ENCODE measurements around the gene PTPRG.

- no peak for TF ChIP-seq MAX (IDR thresholded peaks at IDR 0.05; ENCODE audit: insufficient read depth, insufficient read length)
- TF ChIP-seq CTCF (IDR thresholded peaks at IDR 0.05; ENCODE audit: extremely low read depth in 1 of 2, insufficient read depth in 1 of 2, low read depth in 1 of 2, low read length in 2 of 2), result no peak
- no peak for TF ChIP-seq POLR2AphosphoS5 (IDR thresholded peaks at IDR 0.05; ENCODE audit: insufficient read depth, low read depth, low read length)
Measured at GRCh38 chr3:61562042-61562720, 810 bp downstream of the PTPRG start.
